GM18519 (cell line): ENCODE results near the gene CD81.
"Not testable (repeated sequence)": the region's sequence is repeated elsewhere in the genome, so short reads cannot be mapped to it uniquely, and the experiment has no call there.

Experiments
- ATAC-seq: cut with Tn5 transposase; IDR thresholded peaks from one replicate; pipeline ENCODE4 v1.9.1; 2021; ENCODE audit warnings: mild to moderate bottlenecking, moderate library complexity; ENCODE audit not compliant: unreplicated experiment, low FRiP score

Gene CD81

GRCh38 chr11:2376751-2377451, at the start of gene CD81:
TSS of gene CD81 (plus strand) at chr11:2377310. CDS start at chr11:2377550, 240 bp downstream.
- ATAC-seq, result no peak

GRCh38 chr11:2328021-2328420, 49.1 kb upstream of the CD81 start:
- no peak for ATAC-seq

GRCh38 chr11:2328656-2329354, 48.3 kb upstream of the CD81 start:
- ATAC-seq, result no peak

GRCh38 chr11:2329551-2329950, 47.6 kb upstream of the CD81 start:
- no peak for ATAC-seq

- ATAC-seq, result no peak
Observed at GRCh38 chr11:2330696-2331095, 46.4 kb upstream of the CD81 start.

- no peak for ATAC-seq
Observed at GRCh38 chr11:2331404-2331803, 45.7 kb upstream of the CD81 start.

- not testable (repeated sequence) for ATAC-seq
Observed at GRCh38 chr11:2332569-2332968, 44.5 kb upstream of the CD81 start.

GRCh38 chr11:2333486-2334205, 43.5 kb upstream of the CD81 start:
- ATAC-seq, result not testable (repeated sequence)

- not testable (repeated sequence) for ATAC-seq
Observed at GRCh38 chr11:2335286-2335685, 41.8 kb upstream of the CD81 start.

GRCh38 chr11:2338760-2339159, 38.4 kb upstream of the CD81 start:
- ATAC-seq, result not testable (repeated sequence)

- ATAC-seq, result no peak
Observed at GRCh38 chr11:2342557-2342956, 34.6 kb upstream of the CD81 start.

GRCh38 chr11:2342981-2343380, 34.1 kb upstream of the CD81 start:
- no peak for ATAC-seq

- no peak for ATAC-seq
Observed at GRCh38 chr11:2343502-2343901, 33.6 kb upstream of the CD81 start.

- no peak for ATAC-seq
Observed at GRCh38 chr11:2345050-2345449, 32.1 kb upstream of the CD81 start.

GRCh38 chr11:2346014-2346413, 31.1 kb upstream of the CD81 start:
- no peak for ATAC-seq

GRCh38 chr11:2346586-2347307, 30.4 kb upstream of the CD81 start:
- no peak for ATAC-seq

- ATAC-seq, result no peak
Observed at GRCh38 chr11:2347308-2347830, 29.7 kb upstream of the CD81 start.

GRCh38 chr11:2348986-2349385, 28.1 kb upstream of the CD81 start:
- ATAC-seq, result no peak

- ATAC-seq, result no peak
Observed at GRCh38 chr11:2351701-2352100, 25.4 kb upstream of the CD81 start.

- no peak for ATAC-seq
Observed at GRCh38 chr11:2352420-2352819, 24.7 kb upstream of the CD81 start.
